ENCODE data around the gene FDX1. TPM values are rescaled to one million over a fixed set of nuclear protein-coding genes. Genes with fewer than 3 reads are reported as not detected.

The FDX1 gene
- total RNA-seq, 1 experiment from 2014 or later = 14.5 TPM

DNA sequence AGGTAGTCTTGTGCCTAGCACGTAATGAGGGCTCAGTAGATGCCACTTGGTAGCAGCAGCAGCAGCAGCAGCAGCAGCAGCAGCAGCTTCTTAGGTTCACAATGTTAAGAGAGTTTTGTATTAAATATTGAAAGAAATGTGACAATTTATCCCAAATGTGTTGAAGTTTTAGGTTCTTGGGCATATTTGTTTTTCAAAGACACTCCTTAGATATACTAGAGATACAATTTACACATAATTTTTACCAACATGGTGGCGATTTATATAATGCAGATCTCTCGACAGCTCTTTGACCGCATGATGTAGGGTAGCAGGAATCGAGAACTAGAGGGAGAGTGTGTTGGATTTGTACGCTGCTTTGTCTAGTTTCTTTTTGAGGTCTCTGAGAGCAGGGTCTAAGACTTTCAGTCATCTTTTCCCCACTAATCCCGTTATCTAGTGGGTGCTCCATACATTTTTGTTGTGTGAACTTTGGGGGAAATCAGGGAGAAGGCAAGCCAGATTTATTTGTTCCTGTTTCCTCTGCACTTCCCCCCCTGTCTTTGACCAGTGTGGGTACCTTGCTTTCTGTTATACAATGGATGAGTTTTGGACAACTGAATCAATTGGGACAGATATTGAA lies 1.4 kb downstream of the FDX1 start:
- Histone ChIP-seq H2AFZ (ENCODE audit: low read depth, low read length, poor library complexity, severe bottlenecking) (no peak overlapping the region), H3K79me2 (ENCODE audit: insufficient read depth, low read length) (peaks cover 57% of the 10 kb centered on the region), H3K36me3 (ENCODE audit: control insufficient read depth in 1 of 2, insufficient read depth in 2 of 2, low read length in 2 of 2) (no peaks in the 10 kb centered on the region), H3K27me3 (ENCODE audit: insufficient read depth, low read length) (no peaks in the 10 kb centered on the region), H3K9me3 (ENCODE audit: control insufficient read depth in 1 of 2, insufficient read depth in 1 of 2, low read depth in 1 of 2, low read length in 2 of 2) (no peaks in the 10 kb centered on the region), H3K4me3 (replicated peaks in 1 of 2; ENCODE audit: low read depth in 1 of 2, low read length in 2 of 2) (peak overlapping the region; percentile 72 to 89), H3K4me2 (ENCODE audit: low read length) (peak overlapping the region; percentile 96), H3K4me1 (ENCODE audit: control insufficient read depth in 1 of 2, insufficient read depth in 2 of 2, low read length in 2 of 2) (peaks cover 35 to 49% of the 10 kb centered on the region in 2 experiments), H3K27ac (ENCODE audit: low read depth, low read length) (peak overlapping the region; percentile 84), H3K9ac (ENCODE audit: low read length) (peak overlapping the region; percentile 81), H4K20me1 (ENCODE audit: insufficient read depth) (no peaks in the 10 kb centered on the region; the same call in 1 of the 2 replicates), H3K9me2 (ENCODE audit: insufficient read depth) (no peaks in the 10 kb centered on the region)
- intact Hi-C loops (cut with micrococcal nuclease) = loop anchor here (5.0 kb wide), 1 partner anchor 339 kb away; the partner anchor contains the start of gene ZC3H12C
- ChIA-PET RAD21 (ENCODE audit: low non-redundant PET in 1 of 2, low total read pairs in 2 of 2, uncharacterized antibody in 2 of 2, unreplicated experiment in 2 of 2) (no interaction called here), POLR2A (no interaction called here), CTCF (interaction anchor here (1.2 to 2.9 kb wide), 2 partner anchors 68 to 229 kb away, joined by 3 to 12 read pairs; no protein-coding TSS in a partner anchor)
- ATAC-seq (peak; percentile 10; the same call in 1 of the 2 replicates), DNase-seq (ENCODE audit: low read depth, low spot score) (no peak)
- BruUV-seq (replicated peaks) = no TSS peak
- TF ChIP-seq ELF1 (IDR thresholded peaks at IDR 0.05; ENCODE audit: borderline replicate concordance, low read depth) = no peak
- TF ChIP-seq CBX3 (IDR thresholded peaks at IDR 0.05; ENCODE audit: low read depth) = no peak
- no peak for TF ChIP-seq RAD21 (IDR thresholded peaks at IDR 0.05; ENCODE audit: low read depth)
- TF ChIP-seq POLR2AphosphoS5 (IDR thresholded peaks at IDR 0.05; ENCODE audit: low read depth, low read length) = no peak
- TF ChIP-seq, protein P1, sequence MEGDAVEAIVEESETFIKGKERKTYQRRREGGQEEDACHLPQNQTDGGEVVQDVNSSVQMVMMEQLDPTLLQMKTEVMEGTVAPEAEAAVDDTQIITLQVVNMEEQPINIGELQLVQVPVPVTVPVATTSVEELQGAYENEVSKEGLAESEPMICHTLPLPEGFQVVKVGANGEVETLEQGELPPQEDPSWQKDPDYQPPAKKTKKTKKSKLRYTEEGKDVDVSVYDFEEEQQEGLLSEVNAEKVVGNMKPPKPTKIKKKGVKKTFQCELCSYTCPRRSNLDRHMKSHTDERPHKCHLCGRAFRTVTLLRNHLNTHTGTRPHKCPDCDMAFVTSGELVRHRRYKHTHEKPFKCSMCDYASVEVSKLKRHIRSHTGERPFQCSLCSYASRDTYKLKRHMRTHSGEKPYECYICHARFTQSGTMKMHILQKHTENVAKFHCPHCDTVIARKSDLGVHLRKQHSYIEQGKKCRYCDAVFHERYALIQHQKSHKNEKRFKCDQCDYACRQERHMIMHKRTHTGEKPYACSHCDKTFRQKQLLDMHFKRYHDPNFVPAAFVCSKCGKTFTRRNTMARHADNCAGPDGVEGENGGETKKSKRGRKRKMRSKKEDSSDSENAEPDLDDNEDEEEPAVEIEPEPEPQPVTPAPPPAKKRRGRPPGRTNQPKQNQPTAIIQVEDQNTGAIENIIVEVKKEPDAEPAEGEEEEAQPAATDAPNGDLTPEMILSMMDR (IDR thresholded peaks at IDR 0.05 in 2 of 3, conservative IDR thresholded peaks at IDR 0.05 in 1 of 3; ENCODE audit: borderline replicate concordance in 1 of 3, insufficient read depth in 1 of 3, low read depth in 2 of 3, low read length in 2 of 3) = no peak
- TF ChIP-seq SP1 (IDR thresholded peaks at IDR 0.05; ENCODE audit: low read depth) = no peak
- TF ChIP-seq, protein P2, sequence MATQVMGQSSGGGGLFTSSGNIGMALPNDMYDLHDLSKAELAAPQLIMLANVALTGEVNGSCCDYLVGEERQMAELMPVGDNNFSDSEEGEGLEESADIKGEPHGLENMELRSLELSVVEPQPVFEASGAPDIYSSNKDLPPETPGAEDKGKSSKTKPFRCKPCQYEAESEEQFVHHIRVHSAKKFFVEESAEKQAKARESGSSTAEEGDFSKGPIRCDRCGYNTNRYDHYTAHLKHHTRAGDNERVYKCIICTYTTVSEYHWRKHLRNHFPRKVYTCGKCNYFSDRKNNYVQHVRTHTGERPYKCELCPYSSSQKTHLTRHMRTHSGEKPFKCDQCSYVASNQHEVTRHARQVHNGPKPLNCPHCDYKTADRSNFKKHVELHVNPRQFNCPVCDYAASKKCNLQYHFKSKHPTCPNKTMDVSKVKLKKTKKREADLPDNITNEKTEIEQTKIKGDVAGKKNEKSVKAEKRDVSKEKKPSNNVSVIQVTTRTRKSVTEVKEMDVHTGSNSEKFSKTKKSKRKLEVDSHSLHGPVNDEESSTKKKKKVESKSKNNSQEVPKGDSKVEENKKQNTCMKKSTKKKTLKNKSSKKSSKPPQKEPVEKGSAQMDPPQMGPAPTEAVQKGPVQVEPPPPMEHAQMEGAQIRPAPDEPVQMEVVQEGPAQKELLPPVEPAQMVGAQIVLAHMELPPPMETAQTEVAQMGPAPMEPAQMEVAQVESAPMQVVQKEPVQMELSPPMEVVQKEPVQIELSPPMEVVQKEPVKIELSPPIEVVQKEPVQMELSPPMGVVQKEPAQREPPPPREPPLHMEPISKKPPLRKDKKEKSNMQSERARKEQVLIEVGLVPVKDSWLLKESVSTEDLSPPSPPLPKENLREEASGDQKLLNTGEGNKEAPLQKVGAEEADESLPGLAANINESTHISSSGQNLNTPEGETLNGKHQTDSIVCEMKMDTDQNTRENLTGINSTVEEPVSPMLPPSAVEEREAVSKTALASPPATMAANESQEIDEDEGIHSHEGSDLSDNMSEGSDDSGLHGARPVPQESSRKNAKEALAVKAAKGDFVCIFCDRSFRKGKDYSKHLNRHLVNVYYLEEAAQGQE (IDR thresholded peaks at IDR 0.05; ENCODE audit: low read depth) = no peak
- no peak for TF ChIP-seq SRF (IDR thresholded peaks at IDR 0.05; ENCODE audit: low read depth)
- no peak for TF ChIP-seq TCF7L2 (IDR thresholded peaks at IDR 0.05; ENCODE audit: borderline replicate concordance, extremely low read depth, insufficient read depth, insufficient read length)
- TF ChIP-seq SIN3A (IDR thresholded peaks at IDR 0.05; ENCODE audit: low read depth) = no peak
- TF ChIP-seq YY1 (IDR thresholded peaks at IDR 0.05; ENCODE audit: extremely low read depth, insufficient replicate concordance, low read depth, low read length) = no peak
- TF ChIP-seq, protein P3, sequence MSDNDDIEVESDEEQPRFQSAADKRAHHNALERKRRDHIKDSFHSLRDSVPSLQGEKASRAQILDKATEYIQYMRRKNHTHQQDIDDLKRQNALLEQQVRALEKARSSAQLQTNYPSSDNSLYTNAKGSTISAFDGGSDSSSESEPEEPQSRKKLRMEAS (IDR thresholded peaks at IDR 0.05) = no peak
- no peak for TF ChIP-seq FOSL1 (IDR thresholded peaks at IDR 0.05; ENCODE audit: low read depth)
- TF ChIP-seq, protein P4, sequence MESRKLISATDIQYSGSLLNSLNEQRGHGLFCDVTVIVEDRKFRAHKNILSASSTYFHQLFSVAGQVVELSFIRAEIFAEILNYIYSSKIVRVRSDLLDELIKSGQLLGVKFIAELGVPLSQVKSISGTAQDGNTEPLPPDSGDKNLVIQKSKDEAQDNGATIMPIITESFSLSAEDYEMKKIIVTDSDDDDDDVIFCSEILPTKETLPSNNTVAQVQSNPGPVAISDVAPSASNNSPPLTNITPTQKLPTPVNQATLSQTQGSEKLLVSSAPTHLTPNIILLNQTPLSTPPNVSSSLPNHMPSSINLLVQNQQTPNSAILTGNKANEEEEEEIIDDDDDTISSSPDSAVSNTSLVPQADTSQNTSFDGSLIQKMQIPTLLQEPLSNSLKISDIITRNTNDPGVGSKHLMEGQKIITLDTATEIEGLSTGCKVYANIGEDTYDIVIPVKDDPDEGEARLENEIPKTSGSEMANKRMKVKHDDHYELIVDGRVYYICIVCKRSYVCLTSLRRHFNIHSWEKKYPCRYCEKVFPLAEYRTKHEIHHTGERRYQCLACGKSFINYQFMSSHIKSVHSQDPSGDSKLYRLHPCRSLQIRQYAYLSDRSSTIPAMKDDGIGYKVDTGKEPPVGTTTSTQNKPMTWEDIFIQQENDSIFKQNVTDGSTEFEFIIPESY (IDR thresholded peaks at IDR 0.05; ENCODE audit: extremely low read depth, insufficient replicate concordance, low read length) = no peak
- no peak for TF ChIP-seq CEBPB (IDR thresholded peaks at IDR 0.05; ENCODE audit: low read depth)
- TF ChIP-seq ZFX (IDR thresholded peaks at IDR 0.05) = no peak

Measured in HCT116 (cell line).